ENCODE measurements around the gene TMC5. TPM values are rescaled to one million over a fixed set of nuclear protein-coding genes. Genes with fewer than 3 reads are reported as not detected.
"Not testable (repeated sequence)": the region's sequence is repeated elsewhere in the genome, so short reads cannot be mapped to it uniquely, and the experiment has no call there.

TMC5 gene
- total RNA-seq, 1 experiment from 2014 or later: 15.7 TPM

- no peak for ATAC-seq
Measured at GRCh38 chr16:19396555-19397011, 21.1 kb upstream of the TMC5 start.

GRCh38 chr16:19397373-19397772 lies 20.3 kb upstream of the TMC5 start:
- CTCF ChIA-PET; ATAC-seq; H3K9me2 ChIP-seq (ENCODE audit: insufficient read depth): not testable (repeated sequence)

More at GRCh38 chr16:19396555-19397011, 21.1 kb upstream of the TMC5 start:
- CTCF ChIA-PET: no interaction called here
- H3K4me3 ChIP-seq (replicated peaks in 1 of 2; ENCODE audit: low read depth in 1 of 2, low read length in 2 of 2): no peak overlapping the region
- intact Hi-C loops (cut with micrococcal nuclease): no loop called here
- H2AFZ ChIP-seq (ENCODE audit: low read depth, low read length, poor library complexity, severe bottlenecking): no peak overlapping the region
- RAD21 ChIA-PET (ENCODE audit: low non-redundant PET in 1 of 2, low total read pairs in 2 of 2, uncharacterized antibody in 2 of 2, unreplicated experiment in 2 of 2): no interaction called here
- H4K20me1 ChIP-seq (ENCODE audit: insufficient read depth): no peaks in the 10 kb centered on the region
- H3K9me3 ChIP-seq (ENCODE audit: control insufficient read depth in 1 of 2, insufficient read depth in 1 of 2, low read depth in 1 of 2, low read length in 2 of 2): peaks cover 0 to 5% of the 10 kb centered on the region in 2 experiments; a peak in 1 of 4 replicates
- no peaks in the 10 kb centered on the region for H3K79me2 ChIP-seq (ENCODE audit: insufficient read depth, low read length)
- no peak overlapping the region for H3K27ac ChIP-seq (ENCODE audit: low read depth, low read length)
- H3K9me2 ChIP-seq (ENCODE audit: insufficient read depth): no peaks in the 10 kb centered on the region
- H3K36me3 ChIP-seq (ENCODE audit: control insufficient read depth in 1 of 2, insufficient read depth in 2 of 2, low read length in 2 of 2): no peaks in the 10 kb centered on the region; a peak in 1 of 4 replicates
- H3K4me2 ChIP-seq (ENCODE audit: low read length): no peak overlapping the region
- BruUV-seq (replicated peaks): no TSS peak
- no peak for DNase-seq (ENCODE audit: low read depth, low spot score)
- H3K4me1 ChIP-seq (ENCODE audit: control insufficient read depth in 1 of 2, insufficient read depth in 2 of 2, low read length in 2 of 2): peaks cover 37 to 49% of the 10 kb centered on the region in 2 experiments
- no peaks in the 10 kb centered on the region for H3K27me3 ChIP-seq (ENCODE audit: insufficient read depth, low read length)
- no peak for TF ChIP-seq EZH2phosphoT487 (IDR thresholded peaks at IDR 0.05; ENCODE audit: borderline replicate concordance)
- no peak for TF ChIP-seq JUND (IDR thresholded peaks at IDR 0.05)
- TF ChIP-seq MAX (IDR thresholded peaks at IDR 0.05): no peak
- TF ChIP-seq ELF1 (IDR thresholded peaks at IDR 0.05; ENCODE audit: borderline replicate concordance, low read depth): no peak
- no peak for TF ChIP-seq RAD21 (IDR thresholded peaks at IDR 0.05; ENCODE audit: low read depth)
- TF ChIP-seq CBX3 (IDR thresholded peaks at IDR 0.05; ENCODE audit: low read depth): no peak; the same call in 1 of the 2 replicates
- TF ChIP-seq ZBTB33 (IDR thresholded peaks at IDR 0.05; ENCODE audit: extremely low read depth, insufficient replicate concordance, low read length): no peak
- TF ChIP-seq EZH2 (IDR thresholded peaks at IDR 0.05): no peak
- H3K9ac ChIP-seq (ENCODE audit: low read length): no peak overlapping the region
- POLR2A ChIA-PET: interaction anchor here (1.2 to 2.2 kb wide), 2 partner anchors 13 to 23 kb away, joined by 3 to 4 read pairs; no protein-coding TSS in a partner anchor

More at GRCh38 chr16:19397373-19397772, 20.3 kb upstream of the TMC5 start:
- DNase-seq (ENCODE audit: low read depth, low spot score); RAD21 ChIA-PET (ENCODE audit: low non-redundant PET in 1 of 2, low total read pairs in 2 of 2, uncharacterized antibody in 2 of 2, unreplicated experiment in 2 of 2); intact Hi-C loops (cut with micrococcal nuclease); H3K4me3 ChIP-seq (replicated peaks in 1 of 2; ENCODE audit: low read depth in 1 of 2, low read length in 2 of 2); H3K79me2 ChIP-seq (ENCODE audit: insufficient read depth, low read length); H4K20me1 ChIP-seq (ENCODE audit: insufficient read depth); H2AFZ ChIP-seq (ENCODE audit: low read depth, low read length, poor library complexity, severe bottlenecking); H3K27me3 ChIP-seq (ENCODE audit: insufficient read depth, low read length); H3K4me2 ChIP-seq (ENCODE audit: low read length); H3K36me3 ChIP-seq (ENCODE audit: control insufficient read depth in 1 of 2, insufficient read depth in 2 of 2, low read length in 2 of 2); H3K9me3 ChIP-seq (ENCODE audit: control insufficient read depth in 1 of 2, insufficient read depth in 1 of 2, low read depth in 1 of 2, low read length in 2 of 2); H3K9ac ChIP-seq (ENCODE audit: low read length); BruUV-seq (replicated peaks); H3K27ac ChIP-seq (ENCODE audit: low read depth, low read length): not testable (repeated sequence)
- H3K4me1 ChIP-seq (ENCODE audit: control insufficient read depth in 1 of 2, insufficient read depth in 2 of 2, low read length in 2 of 2): peaks cover 33 to 44% of the 10 kb centered on the region in 2 experiments
- POLR2A ChIA-PET: interaction anchor here (1.2 to 2.2 kb wide), 2 partner anchors 12 to 22 kb away, joined by 3 to 4 read pairs; no protein-coding TSS in a partner anchor
